ENCODE data around the gene NLRP14. TPM values are rescaled to one million over a fixed set of nuclear protein-coding genes. Genes with fewer than 3 reads are reported as not detected.

Gene NLRP14
- total RNA-seq, 2 donors from 2014 or later: 0.27 to 1.1 TPM

DNA sequence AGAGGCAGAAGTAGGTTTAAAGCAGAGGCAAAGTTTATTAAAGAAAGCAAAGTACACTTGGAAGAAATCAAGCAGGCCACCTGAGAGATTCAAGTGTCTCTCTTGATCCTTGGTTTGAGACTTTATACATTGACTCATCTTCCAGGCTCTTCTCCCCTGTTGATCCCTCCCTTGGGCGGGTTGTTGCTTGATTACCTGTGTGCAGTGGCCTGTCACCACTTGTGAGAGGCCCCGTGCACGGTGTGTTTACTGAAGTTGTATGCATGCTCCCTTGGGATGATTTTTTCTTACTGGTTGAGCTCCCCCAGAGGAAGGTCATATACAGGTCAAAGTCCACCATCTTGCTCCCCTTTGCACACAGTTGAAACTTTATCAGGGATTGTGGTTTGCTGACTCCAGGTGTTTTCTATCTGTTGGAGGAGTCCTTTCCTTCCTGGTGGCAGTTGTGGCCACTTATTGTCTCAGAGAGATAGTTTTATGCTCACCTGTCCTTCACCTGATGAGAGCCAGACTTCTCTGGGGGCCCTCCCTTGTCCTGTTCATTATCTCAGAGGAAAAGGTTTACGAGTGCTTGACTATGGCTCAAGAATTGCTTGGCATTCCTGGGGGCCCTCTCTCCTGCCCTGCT, 52.2 kb downstream of the NLRP14 start:
- DNase-seq (ENCODE audit: low spot score): no peak
- 18% methylated on average over 4 of the region's 4 CpGs for WGBS
- TF ChIP-seq POLR2A (IDR thresholded peaks at IDR 0.05) (no peak), POLR2AphosphoS5 (IDR thresholded peaks at IDR 0.05) (no peak)
- TF ChIP-seq, protein P1, sequence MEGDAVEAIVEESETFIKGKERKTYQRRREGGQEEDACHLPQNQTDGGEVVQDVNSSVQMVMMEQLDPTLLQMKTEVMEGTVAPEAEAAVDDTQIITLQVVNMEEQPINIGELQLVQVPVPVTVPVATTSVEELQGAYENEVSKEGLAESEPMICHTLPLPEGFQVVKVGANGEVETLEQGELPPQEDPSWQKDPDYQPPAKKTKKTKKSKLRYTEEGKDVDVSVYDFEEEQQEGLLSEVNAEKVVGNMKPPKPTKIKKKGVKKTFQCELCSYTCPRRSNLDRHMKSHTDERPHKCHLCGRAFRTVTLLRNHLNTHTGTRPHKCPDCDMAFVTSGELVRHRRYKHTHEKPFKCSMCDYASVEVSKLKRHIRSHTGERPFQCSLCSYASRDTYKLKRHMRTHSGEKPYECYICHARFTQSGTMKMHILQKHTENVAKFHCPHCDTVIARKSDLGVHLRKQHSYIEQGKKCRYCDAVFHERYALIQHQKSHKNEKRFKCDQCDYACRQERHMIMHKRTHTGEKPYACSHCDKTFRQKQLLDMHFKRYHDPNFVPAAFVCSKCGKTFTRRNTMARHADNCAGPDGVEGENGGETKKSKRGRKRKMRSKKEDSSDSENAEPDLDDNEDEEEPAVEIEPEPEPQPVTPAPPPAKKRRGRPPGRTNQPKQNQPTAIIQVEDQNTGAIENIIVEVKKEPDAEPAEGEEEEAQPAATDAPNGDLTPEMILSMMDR (IDR thresholded peaks at IDR 0.05): no peak
- Histone ChIP-seq H3K36me3 (no peaks in the 10 kb centered on the region), H3K9me3 (no peaks in the 10 kb centered on the region), H3K4me1 (replicated peaks) (no peaks in the 10 kb centered on the region), H3K27ac (no peak overlapping the region), H3K27me3 (replicated peaks; ENCODE audit: insufficient read depth) (no peaks in the 10 kb centered on the region), H3K4me3 (no peak overlapping the region)
- intact Hi-C loops (cut with DNase I): no loop called here

- no peak overlapping the region for H3K4me3 ChIP-seq
- no peaks in the 10 kb centered on the region for H3K4me1 ChIP-seq (replicated peaks)
- TF ChIP-seq POLR2AphosphoS5 (IDR thresholded peaks at IDR 0.05): no peak
- TF ChIP-seq, protein P1 (IDR thresholded peaks at IDR 0.05): no peak
- no peak for TF ChIP-seq POLR2A (IDR thresholded peaks at IDR 0.05)
- H3K9me3 ChIP-seq: no peaks in the 10 kb centered on the region
- no peaks in the 10 kb centered on the region for H3K27me3 ChIP-seq (replicated peaks; ENCODE audit: insufficient read depth)
- no peak for DNase-seq (ENCODE audit: low spot score)
- H3K27ac ChIP-seq: no peak overlapping the region
- no peaks in the 10 kb centered on the region for H3K36me3 ChIP-seq
- WGBS: 72% methylated on average over 16 of the region's 16 CpGs
- intact Hi-C loops (cut with DNase I): no loop called here
Measured at GRCh38 chr11:7077101-7077500, 56.8 kb downstream of the NLRP14 start.

GRCh38 chr11:7079545-7080135, 59.4 kb downstream of the NLRP14 start:
- Histone ChIP-seq H3K27me3 (replicated peaks; ENCODE audit: insufficient read depth) (no peaks in the 10 kb centered on the region), H3K27ac (no peak overlapping the region), H3K4me3 (no peak overlapping the region), H3K4me1 (replicated peaks) (no peaks in the 10 kb centered on the region), H3K36me3 (no peaks in the 10 kb centered on the region), H3K9me3 (no peaks in the 10 kb centered on the region)
- no peak for TF ChIP-seq POLR2A (IDR thresholded peaks at IDR 0.05)
- TF ChIP-seq, protein P1 (IDR thresholded peaks at IDR 0.05): no peak
- TF ChIP-seq POLR2AphosphoS5 (IDR thresholded peaks at IDR 0.05): no peak
- 77% methylated on average over 7 of the region's 7 CpGs for WGBS
- DNase-seq (ENCODE audit: low spot score): no peak
- intact Hi-C loops (cut with DNase I): no loop called here

- TF ChIP-seq POLR2AphosphoS5 (IDR thresholded peaks at IDR 0.05): no peak
- no peak for TF ChIP-seq POLR2A (IDR thresholded peaks at IDR 0.05)
- Histone ChIP-seq H3K27ac (no peak overlapping the region), H3K9me3 (no peaks in the 10 kb centered on the region), H3K36me3 (no peaks in the 10 kb centered on the region), H3K4me1 (replicated peaks) (no peaks in the 10 kb centered on the region), H3K27me3 (replicated peaks; ENCODE audit: insufficient read depth) (no peaks in the 10 kb centered on the region), H3K4me3 (no peak overlapping the region)
- no peak for DNase-seq (ENCODE audit: low spot score)
- WGBS: 89% methylated on average over 4 of the region's 4 CpGs
- intact Hi-C loops (cut with DNase I): no loop called here
Measured at GRCh38 chr11:7080900-7081299, 60.6 kb downstream of the NLRP14 start.

DNA sequence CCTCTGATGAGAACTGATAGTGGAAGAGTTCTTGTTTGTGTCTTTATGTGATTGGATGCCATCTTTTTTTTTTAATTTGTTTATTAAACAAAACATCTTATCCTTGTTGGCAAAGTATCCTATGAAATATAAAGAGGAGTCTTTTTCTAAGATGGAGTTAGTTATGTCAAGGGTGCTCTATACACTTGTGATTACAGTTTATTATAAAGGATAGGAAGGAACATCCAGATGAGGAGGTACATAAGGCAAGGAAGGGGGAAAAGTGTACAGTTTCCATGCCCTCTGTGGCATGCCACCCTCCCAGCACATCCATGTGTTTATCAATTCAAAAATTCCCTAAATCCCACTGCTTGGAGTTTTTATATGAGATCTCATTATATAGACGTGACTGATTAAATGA, 61.2 kb downstream of the NLRP14 start:
- Histone ChIP-seq H3K9me3 (no peaks in the 10 kb centered on the region), H3K4me3 (no peak overlapping the region), H3K36me3 (no peaks in the 10 kb centered on the region), H3K27ac (no peak overlapping the region), H3K27me3 (replicated peaks; ENCODE audit: insufficient read depth) (no peaks in the 10 kb centered on the region), H3K4me1 (replicated peaks) (no peaks in the 10 kb centered on the region)
- 83% methylated on average over 1 of the region's 1 CpG for WGBS
- TF ChIP-seq POLR2A (IDR thresholded peaks at IDR 0.05) (no peak), POLR2AphosphoS5 (IDR thresholded peaks at IDR 0.05) (no peak)
- TF ChIP-seq, protein P1 (IDR thresholded peaks at IDR 0.05): no peak
- intact Hi-C loops (cut with DNase I): no loop called here
- DNase-seq (ENCODE audit: low spot score): no peak

All from prostate gland (tissue), 2 donors.